ENCODE results near the gene GSTA5. TPM values are rescaled to one million over a fixed set of nuclear protein-coding genes. Genes with fewer than 3 reads are reported as not detected.
"Not testable (repeated sequence)": the region's sequence is repeated elsewhere in the genome, so short reads cannot be mapped to it uniquely, and the experiment has no call there.

Gene GSTA5
- total RNA-seq, 1 donor from 2014 or later = not detected

- DNase-seq = no peak
- ATAC-seq = no peak
- no peaks in the 10 kb centered on the region for H3K9me3 ChIP-seq
- TF ChIP-seq CTCF (IDR thresholded peaks at IDR 0.05) = no peak
- intact Hi-C loops (cut with DNase I) = no loop called here
- H3K27me3 ChIP-seq = no peaks in the 10 kb centered on the region
- H3K4me3 ChIP-seq = no peak overlapping the region
- no peak overlapping the region for H3K27ac ChIP-seq
- H3K4me1 ChIP-seq = no peaks in the 10 kb centered on the region
- H3K36me3 ChIP-seq = no peaks in the 10 kb centered on the region
These were observed 32.0 kb downstream of the GSTA5 start for GRCh38 chr6:52808660-52809059.

- H3K4me3 ChIP-seq; ATAC-seq; H3K36me3 ChIP-seq; H3K27ac ChIP-seq; H3K4me1 ChIP-seq; intact Hi-C loops (cut with DNase I); DNase-seq; H3K9me3 ChIP-seq; H3K27me3 ChIP-seq: not testable (repeated sequence)
These were observed 36.9 kb downstream of the GSTA5 start, which contains the start of gene GSTA1 for GRCh38 chr6:52803668-52804255. Gene GSTA1, minus strand, starts transcription at chr6:52803816. Its CDS starts 4,549 bp downstream, at chr6:52799267.

- DNase-seq (no peak), ATAC-seq (no peak)
- Histone ChIP-seq H3K9me3 (no peaks in the 10 kb centered on the region), H3K36me3 (no peaks in the 10 kb centered on the region), H3K4me1 (no peaks in the 10 kb centered on the region), H3K4me3 (no peak overlapping the region), H3K27ac (no peak overlapping the region), H3K27me3 (no peaks in the 10 kb centered on the region)
- intact Hi-C loops (cut with DNase I) = no loop called here
- no peak for TF ChIP-seq CTCF (IDR thresholded peaks at IDR 0.05)
These were observed 37.8 kb downstream of the GSTA5 start for GRCh38 chr6:52802806-52803205.

- Histone ChIP-seq H3K27ac (no peak overlapping the region), H3K27me3 (no peaks in the 10 kb centered on the region), H3K4me3 (no peak overlapping the region), H3K4me1 (no peaks in the 10 kb centered on the region), H3K36me3 (no peaks in the 10 kb centered on the region), H3K9me3 (no peaks in the 10 kb centered on the region)
- intact Hi-C loops (cut with DNase I) = no loop called here
- no peak for TF ChIP-seq CTCF (IDR thresholded peaks at IDR 0.05)
- DNase-seq = no peak
- no peak for ATAC-seq
These were observed 39.3 kb downstream of the GSTA5 start for GRCh38 chr6:52801188-52801841.

GRCh38 chr6:52799272-52799671, 41.3 kb downstream of the GSTA5 start:
- H3K4me1 ChIP-seq; H3K27me3 ChIP-seq; ATAC-seq; H3K27ac ChIP-seq; DNase-seq; H3K36me3 ChIP-seq; H3K9me3 ChIP-seq; intact Hi-C loops (cut with DNase I); H3K4me3 ChIP-seq: not testable (repeated sequence)

- H3K36me3 ChIP-seq; H3K27ac ChIP-seq; DNase-seq; intact Hi-C loops (cut with DNase I); H3K4me3 ChIP-seq; H3K9me3 ChIP-seq; H3K27me3 ChIP-seq; H3K4me1 ChIP-seq; ATAC-seq: not testable (repeated sequence)
These were observed 46.2 kb downstream of the GSTA5 start for GRCh38 chr6:52794366-52794765.

- Histone ChIP-seq H3K4me1 (no peaks in the 10 kb centered on the region), H3K9me3 (no peaks in the 10 kb centered on the region), H3K27me3 (no peaks in the 10 kb centered on the region), H3K4me3 (no peak overlapping the region), H3K36me3 (no peaks in the 10 kb centered on the region), H3K27ac (no peak overlapping the region)
- DNase-seq (no peak), ATAC-seq (no peak)
- TF ChIP-seq CTCF (IDR thresholded peaks at IDR 0.05) = no peak
- intact Hi-C loops (cut with DNase I) = no loop called here
These were observed 49.8 kb downstream of the GSTA5 start for GRCh38 chr6:52790861-52791260.

- DNase-seq; H3K4me3 ChIP-seq; H3K27ac ChIP-seq; ATAC-seq; H3K9me3 ChIP-seq; H3K27me3 ChIP-seq; H3K4me1 ChIP-seq; intact Hi-C loops (cut with DNase I); H3K36me3 ChIP-seq: not testable (repeated sequence)
These were observed 51.0 kb downstream of the GSTA5 start for GRCh38 chr6:52789658-52790057.

All from upper lobe of right lung (tissue), 1 donor.